B cell (primary cell): ENCODE data around the gene CDC37.
A peak's percentile ranks its signal among the peaks of the same experiment; 100 is the strongest.

Experiments
- EZH2 ChIP-seq: IDR thresholded peaks from 2 replicates; pipeline ENCODE4 v1.6.1; 2012; ENCODE audit warnings: borderline replicate concordance, low read depth, mild to moderate bottlenecking, moderate library complexity, low read length; ENCODE audit not compliant: insufficient read depth, poor library complexity, severe bottlenecking
- TF ChIP-seq, protein P1 (sequence below): fragments of 200-600 bp; IDR thresholded peaks from one replicate; pipeline ENCODE4 v1.8.0; 2022; ENCODE audit warnings: antibody characterized with exemption, mild to moderate bottlenecking

GRCh38 chr19:10420444-10421239 is 17.3 kb upstream of the CDC37 start, which contains the start of gene PDE4A:
- TF ChIP-seq, protein P1, sequence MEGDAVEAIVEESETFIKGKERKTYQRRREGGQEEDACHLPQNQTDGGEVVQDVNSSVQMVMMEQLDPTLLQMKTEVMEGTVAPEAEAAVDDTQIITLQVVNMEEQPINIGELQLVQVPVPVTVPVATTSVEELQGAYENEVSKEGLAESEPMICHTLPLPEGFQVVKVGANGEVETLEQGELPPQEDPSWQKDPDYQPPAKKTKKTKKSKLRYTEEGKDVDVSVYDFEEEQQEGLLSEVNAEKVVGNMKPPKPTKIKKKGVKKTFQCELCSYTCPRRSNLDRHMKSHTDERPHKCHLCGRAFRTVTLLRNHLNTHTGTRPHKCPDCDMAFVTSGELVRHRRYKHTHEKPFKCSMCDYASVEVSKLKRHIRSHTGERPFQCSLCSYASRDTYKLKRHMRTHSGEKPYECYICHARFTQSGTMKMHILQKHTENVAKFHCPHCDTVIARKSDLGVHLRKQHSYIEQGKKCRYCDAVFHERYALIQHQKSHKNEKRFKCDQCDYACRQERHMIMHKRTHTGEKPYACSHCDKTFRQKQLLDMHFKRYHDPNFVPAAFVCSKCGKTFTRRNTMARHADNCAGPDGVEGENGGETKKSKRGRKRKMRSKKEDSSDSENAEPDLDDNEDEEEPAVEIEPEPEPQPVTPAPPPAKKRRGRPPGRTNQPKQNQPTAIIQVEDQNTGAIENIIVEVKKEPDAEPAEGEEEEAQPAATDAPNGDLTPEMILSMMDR = peak; percentile 73
- TF ChIP-seq EZH2 = peak; percentile 88
